GM19099 (cell line): ENCODE results near the gene AIG1.

ENCODE experiments used
- POLR2A ChIP-seq: IDR thresholded peaks from 3 replicates; pipeline ENCODE4 v1.6.1; 2011; ENCODE audit warnings: low read depth; ENCODE audit not compliant: insufficient read length; ENCODE audit errors: extremely low read depth

The AIG1 gene

GRCh38 chr6:143264986-143265764, 204.5 kb downstream of the AIG1 start:
- TF ChIP-seq POLR2A = no peak

- no peak for TF ChIP-seq POLR2A
Observed at GRCh38 chr6:143267760-143268159, 207.1 kb downstream of the AIG1 start.

- no peak for TF ChIP-seq POLR2A
Observed at GRCh38 chr6:143268439-143268838, 207.8 kb downstream of the AIG1 start.

- no peak for TF ChIP-seq POLR2A
Observed at GRCh38 chr6:143270026-143270425, 209.3 kb downstream of the AIG1 start.

DNA sequence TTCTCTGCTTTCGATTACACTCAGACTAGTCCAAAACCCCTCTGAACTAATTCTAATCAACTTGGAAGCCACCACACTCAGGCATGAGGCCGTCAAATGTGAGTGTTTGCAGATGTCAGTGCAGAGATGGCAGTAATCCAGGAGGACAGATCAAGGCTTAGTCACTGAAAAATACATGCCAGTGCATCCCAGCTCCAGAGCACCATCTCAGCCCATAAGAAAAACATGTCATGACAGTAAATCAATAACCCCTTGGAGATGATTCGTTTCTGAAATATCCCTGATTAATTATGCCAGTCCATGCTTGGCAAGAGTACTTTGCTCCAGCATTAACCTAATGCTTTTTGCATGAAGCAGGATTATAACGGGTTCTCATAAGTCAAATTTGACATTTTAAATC, 210.3 kb downstream of the AIG1 start:
- no peak for TF ChIP-seq POLR2A

DNA sequence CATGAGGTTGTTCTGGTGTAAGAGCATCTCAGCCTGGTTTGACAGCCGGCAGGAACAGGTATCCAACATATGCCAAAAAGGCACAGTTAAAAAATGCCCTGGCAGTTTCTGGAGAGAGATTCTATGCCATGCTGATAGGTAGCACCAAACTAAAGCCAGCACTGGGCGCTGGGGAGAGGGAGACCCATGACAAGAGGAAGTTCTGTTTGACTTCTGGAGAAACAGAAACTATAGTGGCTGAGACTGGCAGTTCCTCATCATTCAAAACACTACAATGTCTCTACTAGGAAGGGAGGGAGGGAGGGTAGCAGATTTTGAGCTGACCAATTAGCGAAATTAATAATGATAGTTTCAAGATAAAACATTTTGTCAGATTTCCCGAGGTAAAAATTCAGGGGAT, 215.7 kb downstream of the AIG1 start:
- TF ChIP-seq POLR2A = no peak

DNA sequence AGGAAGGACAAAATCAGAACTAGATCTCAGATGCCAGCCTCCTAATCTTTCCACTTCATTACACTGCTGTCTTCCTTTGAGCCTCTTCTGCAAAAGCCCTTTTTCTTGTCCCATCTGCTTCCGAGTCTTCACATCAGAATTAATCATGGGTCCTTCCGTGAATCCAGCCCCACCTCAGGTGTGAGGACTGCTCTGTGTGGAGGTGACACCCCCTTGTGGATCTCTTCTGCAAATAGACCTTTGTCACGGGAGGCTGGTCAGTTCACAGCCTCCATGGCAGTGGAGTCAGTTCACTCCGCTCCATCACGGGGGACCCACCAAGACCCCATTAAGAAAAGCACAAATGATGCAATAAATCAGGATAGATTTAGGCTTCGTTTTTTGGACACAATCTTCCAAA, 218.7 kb downstream of the AIG1 start:
- no peak for TF ChIP-seq POLR2A

DNA sequence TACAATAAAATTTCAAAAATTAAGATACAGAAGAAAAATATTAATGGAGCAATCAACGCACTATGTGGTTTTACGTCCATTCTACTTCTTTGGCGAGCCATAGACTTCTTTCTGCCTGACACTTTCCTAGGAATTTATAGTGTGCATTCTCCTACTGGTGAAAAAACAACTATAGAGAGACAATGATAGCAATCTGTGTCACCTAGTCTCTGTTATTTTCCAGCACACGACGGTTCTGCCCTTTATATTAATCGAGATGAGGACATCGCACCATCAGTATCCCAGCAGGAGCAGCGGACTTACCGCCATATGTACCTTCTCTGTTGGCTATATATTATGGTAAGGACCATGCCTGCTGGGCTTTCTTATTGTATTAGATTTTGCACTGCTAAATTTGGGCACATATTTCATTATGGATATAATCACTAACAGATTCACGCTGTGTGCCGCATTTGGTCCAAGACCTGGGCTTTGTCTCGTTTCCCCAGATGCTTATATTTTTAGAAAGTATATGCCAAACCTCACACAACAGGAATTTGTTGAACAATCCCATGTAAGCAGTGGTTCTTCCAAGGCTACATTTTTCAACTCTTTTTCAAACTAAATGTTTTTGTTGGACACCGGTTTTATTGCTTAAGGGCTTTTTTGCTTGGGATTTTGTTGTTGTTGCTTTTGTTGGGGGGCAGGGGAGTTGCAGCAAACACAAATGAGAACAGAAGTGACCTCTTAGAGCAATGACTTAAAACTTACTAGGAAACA, 223.4 kb downstream of the AIG1 start:
- TF ChIP-seq POLR2A = no peak

- no peak for TF ChIP-seq POLR2A
Observed at GRCh38 chr6:143286251-143286795, 225.6 kb downstream of the AIG1 start.

DNA sequence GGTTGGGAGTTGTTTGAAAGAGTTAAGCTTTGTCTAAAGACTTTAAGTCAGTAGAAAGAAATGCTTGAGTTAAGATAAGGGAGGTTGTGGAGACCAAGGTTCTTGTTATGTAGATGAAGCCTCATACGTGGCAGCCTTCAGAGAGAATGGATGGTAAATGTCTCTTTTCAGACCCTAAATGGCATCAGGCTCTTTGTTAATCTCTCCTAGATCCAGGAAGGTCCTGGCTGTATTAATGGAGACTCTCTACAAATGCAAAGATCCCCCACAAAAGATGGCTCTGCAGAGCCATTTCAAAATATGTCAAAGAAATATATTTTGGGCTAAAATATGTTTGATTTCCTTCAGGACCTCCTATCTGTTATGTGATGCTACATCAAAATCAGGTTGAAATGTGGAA, 228.2 kb downstream of the AIG1 start:
- TF ChIP-seq POLR2A = no peak

GRCh38 chr6:143290206-143290605, 229.5 kb downstream of the AIG1 start:
- no peak for TF ChIP-seq POLR2A

GRCh38 chr6:143293523-143293922, 232.8 kb downstream of the AIG1 start:
- TF ChIP-seq POLR2A = no peak

DNA sequence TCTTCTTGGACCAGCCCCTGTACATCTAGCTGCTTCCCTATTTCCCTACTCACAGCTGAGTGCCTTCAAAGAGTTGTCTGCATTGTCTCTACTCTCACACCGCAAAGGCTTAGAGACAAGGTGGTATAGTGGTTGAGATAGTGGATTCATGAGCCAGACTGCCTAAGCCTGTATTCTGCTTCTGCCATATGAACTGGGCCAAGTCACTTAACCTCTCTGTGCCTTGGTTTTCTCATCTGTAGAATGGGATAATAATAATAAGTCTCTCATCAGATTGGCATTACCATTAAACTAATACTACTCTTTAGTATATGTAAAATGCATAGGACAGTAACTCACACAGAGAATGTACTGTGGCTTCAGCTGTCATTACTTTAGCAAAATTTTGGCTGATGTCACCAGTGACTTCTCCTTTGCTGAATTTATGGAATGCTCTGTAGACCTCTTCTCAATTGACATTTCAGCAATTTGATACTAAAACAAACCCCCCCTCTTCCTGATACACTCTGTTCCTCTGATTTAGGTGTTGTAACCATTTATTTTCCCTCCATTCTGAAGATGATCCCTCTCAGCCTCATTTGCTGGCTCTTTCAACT, 233.7 kb downstream of the AIG1 start:
- TF ChIP-seq POLR2A = no peak

GRCh38 chr6:143295932-143296331, 235.2 kb downstream of the AIG1 start:
- TF ChIP-seq POLR2A = no peak

- TF ChIP-seq POLR2A = no peak
Observed at GRCh38 chr6:143298071-143298470, 237.4 kb downstream of the AIG1 start.
